GM21447 (cell line): Measurements from ENCODE around the gene FREY1.

Experiments used
- ATAC-seq: cut with Tn5 transposase; IDR thresholded peaks from one replicate; pipeline ENCODE4 v1.9.1; 2021; ENCODE audit not compliant: unreplicated experiment

The FREY1 gene

GRCh38 chr11:45872651-45873356 is 34.3 kb downstream of the FREY1 start:
- ATAC-seq = no peak

DNA sequence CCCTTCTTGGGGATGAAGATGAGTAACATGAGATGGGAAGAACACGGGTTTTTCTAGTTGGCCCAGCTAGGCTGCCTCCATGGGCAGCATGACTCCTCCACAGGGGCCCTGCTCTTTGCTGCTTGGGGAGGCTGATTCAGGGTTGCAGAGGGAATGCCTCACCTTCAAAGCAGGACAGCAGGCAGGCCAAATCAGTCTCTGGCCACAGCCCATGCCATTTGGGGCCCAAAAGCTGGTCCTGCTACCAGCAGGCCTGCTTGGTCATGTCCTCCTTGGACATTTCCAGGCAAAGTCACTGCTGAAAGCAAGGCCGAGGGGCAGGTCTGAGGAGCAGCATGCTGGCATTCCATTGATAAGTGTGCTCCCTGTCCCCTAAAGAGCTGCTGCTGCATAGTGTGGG is 35.4 kb downstream of the FREY1 start:
- ATAC-seq = no peak

DNA sequence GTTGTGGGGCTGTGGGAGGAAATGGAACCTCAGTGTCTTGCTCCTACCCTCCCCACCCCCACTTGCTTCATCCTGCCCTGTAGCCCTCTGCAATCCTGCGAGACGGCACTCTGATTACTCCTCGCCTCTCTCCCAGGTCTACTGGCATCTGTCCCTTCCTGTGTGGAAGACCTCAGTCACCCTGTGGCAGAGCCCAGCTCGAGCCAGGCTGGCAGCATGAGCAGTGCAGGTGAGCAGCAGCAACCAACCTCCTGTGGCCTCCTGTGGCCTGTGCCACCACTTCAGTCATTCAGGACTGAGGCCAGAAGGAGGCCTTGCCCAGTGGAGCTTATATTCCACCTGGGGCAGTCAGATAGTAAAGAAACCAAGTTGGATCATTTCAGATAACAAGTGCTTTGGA is 36.4 kb downstream of the FREY1 start:
- ATAC-seq = no peak

DNA sequence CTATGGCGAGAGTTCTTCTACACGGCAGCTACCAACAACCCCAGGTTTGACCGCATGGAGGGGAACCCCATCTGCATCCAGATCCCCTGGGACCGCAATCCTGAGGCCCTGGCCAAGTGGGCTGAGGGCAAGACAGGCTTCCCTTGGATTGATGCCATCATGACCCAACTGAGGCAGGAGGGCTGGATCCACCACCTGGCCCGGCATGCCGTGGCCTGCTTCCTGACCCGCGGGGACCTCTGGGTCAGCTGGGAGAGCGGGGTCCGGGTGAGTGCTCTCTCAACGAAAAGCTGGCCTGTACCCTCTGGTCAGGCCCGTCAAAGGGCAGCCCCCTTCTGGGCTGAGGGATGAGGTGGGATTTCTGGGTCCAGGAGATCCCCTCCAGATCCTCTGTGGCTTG is 37.5 kb downstream of the FREY1 start:
- no peak for ATAC-seq

GRCh38 chr11:45864041-45864440 is 43.0 kb downstream of the FREY1 start:
- ATAC-seq = no peak

DNA sequence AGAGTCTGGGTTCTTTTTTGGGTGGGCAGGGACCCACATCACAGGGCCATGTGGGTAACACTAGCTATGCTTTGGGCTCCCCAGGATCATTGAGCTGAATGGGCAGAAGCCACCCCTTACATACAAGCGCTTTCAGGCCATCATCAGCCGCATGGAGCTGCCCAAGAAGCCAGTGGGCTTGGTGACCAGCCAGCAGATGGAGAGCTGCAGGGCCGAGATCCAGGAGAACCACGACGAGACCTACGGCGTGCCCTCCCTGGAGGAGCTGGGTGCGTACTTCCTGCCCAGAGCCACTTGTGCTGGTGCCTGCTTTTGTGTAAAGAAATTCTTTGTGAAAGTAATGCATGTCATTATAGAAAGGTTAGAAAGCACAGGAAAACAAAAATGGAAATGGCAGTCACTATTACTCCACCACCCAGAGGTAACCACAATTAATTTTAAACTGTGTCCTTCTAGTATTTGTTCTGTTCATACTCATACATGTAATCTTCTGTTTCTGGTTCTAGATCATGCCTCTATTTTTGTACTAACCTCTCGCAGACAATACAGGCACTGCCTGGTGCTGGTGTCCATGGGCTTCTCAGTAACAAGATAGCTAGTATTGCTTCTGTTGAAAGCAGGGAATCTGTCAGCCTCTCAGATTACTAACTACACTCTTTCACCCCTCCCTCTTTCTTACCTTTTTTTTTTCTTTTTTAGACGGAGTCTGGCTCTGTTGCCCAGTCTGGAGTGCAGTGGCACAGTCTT is 46.1 kb downstream of the FREY1 start:
- ATAC-seq = no peak

DNA sequence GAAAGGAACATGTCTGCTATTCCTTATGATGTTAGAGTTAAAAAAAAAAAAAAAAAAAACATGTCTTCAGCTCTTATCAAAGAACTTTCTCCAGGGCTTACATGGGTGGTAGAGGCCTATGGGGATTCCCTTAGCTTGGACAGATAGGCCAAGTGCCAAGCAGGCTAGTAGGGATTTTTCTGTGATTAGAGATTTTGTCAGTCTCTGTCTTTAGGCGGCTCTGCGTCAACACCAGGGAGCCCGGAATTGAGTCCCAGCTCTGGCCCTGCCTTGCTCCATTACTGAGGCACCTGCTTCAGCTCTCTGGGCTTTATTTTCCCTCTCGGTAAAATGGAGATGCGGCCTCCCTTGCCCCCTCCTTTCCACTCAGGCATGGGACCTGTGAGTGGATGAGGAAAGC is 46.7 kb downstream of the FREY1 start:
- ATAC-seq = no peak

DNA sequence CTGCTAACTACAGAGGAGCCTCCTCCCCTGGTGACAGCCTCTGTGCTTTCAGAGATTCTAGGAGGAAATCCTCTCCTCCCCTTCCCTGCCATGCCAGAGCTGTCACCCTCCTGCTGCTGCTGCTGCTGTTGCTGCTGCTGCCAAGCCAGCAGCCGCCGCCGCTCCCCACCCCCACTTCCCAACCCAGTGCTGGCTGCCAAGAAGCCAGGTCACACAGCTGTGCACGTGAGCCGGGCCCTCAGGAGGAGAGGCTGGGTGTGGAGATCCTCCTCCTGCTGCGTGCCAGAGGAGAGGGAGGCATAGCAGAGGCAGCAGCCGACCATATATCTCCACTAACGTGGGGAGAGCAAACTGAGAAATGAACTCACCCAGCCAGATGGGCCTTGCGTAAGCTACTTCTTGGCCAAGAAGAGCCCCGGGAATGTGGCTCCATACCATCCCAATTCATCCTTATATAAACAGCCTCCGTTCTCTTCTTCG is 47.4 kb downstream of the FREY1 start:
- ATAC-seq = no peak

DNA sequence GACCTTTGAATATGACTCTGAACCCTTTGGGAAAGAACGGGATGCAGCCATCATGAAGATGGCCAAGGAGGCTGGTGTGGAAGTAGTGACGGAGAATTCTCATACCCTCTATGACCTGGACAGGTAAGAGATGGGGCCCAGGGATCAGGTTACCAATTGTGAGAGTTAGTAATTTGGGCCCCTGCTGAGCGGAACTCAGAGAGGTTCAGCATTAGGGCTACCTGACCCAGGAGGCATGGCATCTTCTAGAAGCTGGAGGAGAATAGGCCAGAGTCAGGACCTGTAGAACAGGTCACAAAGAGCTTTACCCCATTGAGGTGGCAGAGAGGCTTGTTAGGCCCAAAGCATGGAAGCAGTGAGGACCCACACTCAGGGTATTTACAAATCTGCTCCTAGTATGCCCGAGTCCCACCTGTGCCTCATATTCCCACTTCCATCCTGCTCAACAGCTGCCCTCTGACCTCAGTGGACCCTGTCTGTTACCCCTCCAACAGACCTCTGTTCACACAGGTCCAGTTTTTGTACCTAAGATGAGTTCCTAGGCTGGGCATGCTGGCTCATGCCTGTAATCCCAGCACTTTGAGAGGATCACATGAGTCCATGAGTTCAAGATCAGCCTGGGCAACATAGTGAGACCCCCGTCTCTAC is 48.2 kb downstream of the FREY1 start:
- ATAC-seq = no peak

- ATAC-seq = no peak
These were observed 49.1 kb downstream of the FREY1 start for GRCh38 chr11:45857961-45858474.
